ENCODE measurements around the gene TRIM28. TPM values are rescaled to one million over a fixed set of nuclear protein-coding genes. Genes with fewer than 3 reads are reported as not detected.

Gene TRIM28
- total and polyA plus RNA-seq, 2 donors (not counting 3 experiments of a cell fraction or from before 2014, with no cell fraction given): 429 to 521 TPM

GRCh38 chr19:58499021-58499927 lies 44.6 kb upstream of the TRIM28 start:
- POLR2A ChIA-PET: no interaction called here
- dilution Hi-C loops (cut with MboI; ENCODE audit: extremely low pct_ligation_motif_present, low sequenced_read_pairs): no loop called here
- intact Hi-C loops (cut with micrococcal nuclease): loop anchor here (1.0 kb wide), 5 partner anchors 20 to 172 kb away; partner anchors contain the start of genes ZBTB45, ZNF324B, ZNF446 and ZNF584

More at GRCh38 chr19:58499021-58499927, 44.6 kb upstream of the TRIM28 start:
- H3K9ac ChIP-seq (replicated peaks; ENCODE audit: extremely low read depth, insufficient read depth, low read length): peak overlapping the region; percentile 26
- peak overlapping the region in 2 of 3 experiments; percentile 24 to 45 for H3K4me3 ChIP-seq (replicated peaks in 1 of 3; ENCODE audit: insufficient read depth in 1 of 3, low read depth in 1 of 3, low read length in 3 of 3)
- CTCF ChIA-PET: interaction anchor here (0.7 to 2.1 kb wide), 5 partner anchors 11 to 21 kb away, joined by 3 to 13 read pairs (median 3); partner anchors contain the start of gene ZBTB45
- FAIRE-seq (peak; percentile 100), DNase-seq (ENCODE audit: low read depth, low spot score) (peak; percentile 96)
- no peaks in the 10 kb centered on the region for H4K20me1 ChIP-seq (replicated peaks; ENCODE audit: control insufficient read depth, extremely low read depth, insufficient read depth, low read length)
- H2AFZ ChIP-seq (ENCODE audit: low read depth, low read length): peak overlapping the region; percentile 78
- H3K79me2 ChIP-seq (ENCODE audit: control insufficient read depth, insufficient read depth, low read length): no peaks in the 10 kb centered on the region
- peak; percentile 82 for TF ChIP-seq POLR2AphosphoS5 (IDR thresholded peaks at IDR 0.05; ENCODE audit: insufficient read depth, low read depth, low read length)
- TF ChIP-seq MAX (IDR thresholded peaks at IDR 0.05; ENCODE audit: insufficient read depth, insufficient read length): peak; percentile 48
- TF ChIP-seq FOS (IDR thresholded peaks at IDR 0.05; ENCODE audit: borderline replicate concordance, insufficient read depth, low read length): no peak
- no peak for TF ChIP-seq JUN (IDR thresholded peaks at IDR 0.05; ENCODE audit: borderline replicate concordance, insufficient read depth, insufficient read length, low read depth)
- no peak for TF ChIP-seq GATA2 (IDR thresholded peaks at IDR 0.05; ENCODE audit: insufficient read depth, insufficient read length, low read depth, low read length)
- TF ChIP-seq POLR2A (IDR thresholded peaks at IDR 0.05; ENCODE audit: low read depth, low read length): peak; percentile 73
- TF ChIP-seq CTCF (IDR thresholded peaks at IDR 0.05; ENCODE audit: extremely low read depth in 1 of 2, insufficient read depth in 1 of 2, low read depth in 1 of 2, low read length in 2 of 2): peak; percentile 19 to 43
- H3K27ac ChIP-seq (ENCODE audit: insufficient read depth, low read depth, low read length): no peak overlapping the region
- H3K9me3 ChIP-seq (replicated peaks; ENCODE audit: control insufficient read depth, insufficient read depth, low read length): no peaks in the 10 kb centered on the region
- no peaks in the 10 kb centered on the region for H3K27me3 ChIP-seq (ENCODE audit: control insufficient read depth in 2 of 2, insufficient read depth in 2 of 2, low read length in 2 of 2)
- no peaks in the 10 kb centered on the region for H3K9me1 ChIP-seq (replicated peaks; ENCODE audit: control insufficient read depth, extremely low read depth, insufficient read depth, low read length)
- H3K36me3 ChIP-seq (ENCODE audit: control insufficient read depth in 2 of 2, extremely low read depth in 1 of 2, insufficient read depth in 2 of 2, low read length in 2 of 2): no peaks in the 10 kb centered on the region
- BruUV-seq (replicated peaks): TSS peak; percentile 76
- H3K4me1 ChIP-seq (ENCODE audit: control insufficient read depth, extremely low read depth, insufficient read depth, low read length): peaks cover 4% of the 10 kb centered on the region
- peak overlapping the region; percentile 80 for H3K4me2 ChIP-seq (ENCODE audit: insufficient read depth, low read length)
